GM23338 (cell line): Measurements from ENCODE around the gene APMAP. TPM values are rescaled to one million over a fixed set of nuclear protein-coding genes. Genes with fewer than 3 reads are reported as not detected.
"Not testable (repeated sequence)": the region's sequence is repeated elsewhere in the genome, so short reads cannot be mapped to it uniquely, and the experiment has no call there.

Experiments
- ATAC-seq: fragments of 200-7000 bp; cut with Tn5 transposase; 3 replicates; pipeline ENCODE4 v1.9.1; 2020
- DNase-seq: peaks from one replicate; pipeline ENCODE4 v3.0.0-alpha.2; 2015; ENCODE audit warnings: low spot score
- H2AFZ ChIP-seq: fragments of 200-600 bp; sonication (generic); 2 replicates; pipeline ENCODE4 v1.8.0; 2016; ENCODE audit warnings: antibody characterized with exemption, mild to moderate bottlenecking, moderate library complexity
- H3F3A ChIP-seq: fragments of 200-600 bp; sonication (generic); replicated peaks from 2 replicates; pipeline ENCODE4 v1.8.0; 2017; ENCODE audit warnings: antibody characterized with exemption, mixed run types, low read depth
- H3K27ac ChIP-seq: fragments of 200-600 bp; sonication (generic); 2 replicates; pipeline ENCODE4 v1.6.1; 2016; ENCODE audit warnings: low read depth
- H3K27me3 ChIP-seq: fragments of 200-600 bp; sonication (generic); 2 replicates; pipeline ENCODE4 v1.8.0; 2016; ENCODE audit warnings: mild to moderate bottlenecking, mixed run types, moderate library complexity; ENCODE audit not compliant: insufficient read depth
- H3K36me3 ChIP-seq: fragments of 200-600 bp; sonication (generic); 2 replicates; pipeline ENCODE4 v1.8.0; 2016; ENCODE audit warnings: mild to moderate bottlenecking; ENCODE audit not compliant: insufficient read depth
- H3K4me1 ChIP-seq: fragments of 200-600 bp; sonication (generic); 2 replicates; pipeline ENCODE4 v1.8.0; 2016; ENCODE audit warnings: mild to moderate bottlenecking, moderate library complexity; ENCODE audit not compliant: insufficient read depth
- H3K4me2 ChIP-seq: fragments of 200-600 bp; sonication (generic); 2 replicates; pipeline ENCODE4 v1.7.1; 2017; ENCODE audit warnings: mixed run types
- H3K4me3 ChIP-seq: fragments of 200-600 bp; sonication (generic); 2 replicates; pipeline ENCODE4 v1.6.1; 2016; ENCODE audit warnings: mixed run types
- H3K79me2 ChIP-seq: fragments of 200-600 bp; sonication (generic); replicated peaks from 2 replicates; pipeline ENCODE4 v1.8.0; 2017; ENCODE audit warnings: mild to moderate bottlenecking; ENCODE audit not compliant: insufficient read depth
- H3K9me2 ChIP-seq: fragments of 200-600 bp; sonication (generic); 2 replicates; pipeline ENCODE4 v1.8.0; 2017; ENCODE audit not compliant: insufficient read depth
- H4K20me1 ChIP-seq: fragments of 200-600 bp; sonication (generic); replicated peaks from 2 replicates; pipeline ENCODE4 v1.8.0; 2017; ENCODE audit warnings: mild to moderate bottlenecking; ENCODE audit not compliant: insufficient read depth
- H3K27ac Mint-ChIP-seq: 2 replicates; pipeline ENCODE4 v1.8.0; 2020; ENCODE audit warnings: inconsistent platforms, mild to moderate bottlenecking, moderate library complexity, mixed read lengths
- H3K27me3 Mint-ChIP-seq: 3 replicates; pipeline ENCODE4 v1.8.0; 2022; ENCODE audit warnings: low read depth, mild to moderate bottlenecking, moderate library complexity, mixed read lengths, inconsistent platforms; ENCODE audit not compliant: insufficient read depth, poor library complexity
- H3K36me3 Mint-ChIP-seq: 3 replicates; pipeline ENCODE4 v1.8.0; 2021; ENCODE audit warnings: low read depth, mild to moderate bottlenecking, inconsistent platforms, moderate library complexity, mixed read lengths
- H3K4me1 Mint-ChIP-seq: 3 replicates; pipeline ENCODE4 v1.8.0; 2020; ENCODE audit warnings: mild to moderate bottlenecking, inconsistent platforms, mixed read lengths
- H3K4me3 Mint-ChIP-seq: 3 replicates; pipeline ENCODE4 v1.8.0; 2021; ENCODE audit warnings: moderate library complexity, mild to moderate bottlenecking, inconsistent platforms, mixed read lengths
- H3K9me3 Mint-ChIP-seq: 3 replicates; pipeline ENCODE4 v1.8.0; 2020; ENCODE audit warnings: moderate library complexity, mild to moderate bottlenecking, inconsistent platforms, mixed read lengths
- CREB1 ChIP-seq: fragments of 250-450 bp; sonication (Bioruptor Pico); IDR thresholded peaks from 2 replicates; pipeline ENCODE4 v1.5.0; 2020; ENCODE audit warnings: low read depth, mild to moderate bottlenecking, moderate library complexity
- EZH2phosphoT487 ChIP-seq: fragments of 200-600 bp; sonication (generic); IDR thresholded peaks from one replicate; pipeline ENCODE4 v1.8.1; 2018; ENCODE audit warnings: antibody characterized with exemption; ENCODE audit not compliant: unreplicated experiment
- JUNB ChIP-seq: IDR thresholded peaks from one replicate; pipeline ENCODE4 v1.6.1; 2016; ENCODE audit warnings: antibody characterized with exemption; ENCODE audit not compliant: unreplicated experiment
- NANOG ChIP-seq: IDR thresholded peaks from 2 replicates; pipeline ENCODE4 v1.6.1; 2016; ENCODE audit warnings: antibody characterized with exemption, borderline replicate concordance
- REST ChIP-seq: IDR thresholded peaks from one replicate; pipeline ENCODE4 v1.6.1; 2018; ENCODE audit warnings: antibody characterized with exemption; ENCODE audit not compliant: unreplicated experiment
- STAT1 ChIP-seq: IDR thresholded peaks from one replicate; pipeline ENCODE4 v1.6.1; 2016; ENCODE audit warnings: antibody characterized with exemption; ENCODE audit not compliant: unreplicated experiment
- ZNF114 ChIP-seq: fragments of 250-450 bp; sonication (Bioruptor Pico); IDR thresholded peaks from 2 replicates; pipeline ENCODE4 v1.5.0; 2020; ENCODE audit warnings: mild to moderate bottlenecking, moderate library complexity
- polyA plus RNA-seq: library from polyadenylated mRNA; unstranded; fragments of >200 nt; fragmentation: Nextera tagmentation; extraction: Ambion mirVana; gene quantifications from 2 replicates; pipeline ENCODE4 v1.2.1, GENCODE V29; 2016
- total RNA-seq: library from RNA; depleted of rRNA; stranded (reverse); fragments of >200 nt; shearing (Covaris generic); gene quantifications from 2 replicates; pipeline ENCODE4 v1.2.3, GENCODE V29; 2014

The APMAP gene
- total and polyA plus RNA-seq, 2 experiments from 2014 or later = 31.7 to 72.3 TPM

GRCh38 chr20:25005220-25005619 is 12.7 kb upstream of the APMAP start (continued):
- TF ChIP-seq REST = no peak
- no peak for TF ChIP-seq STAT1
- no peak for TF ChIP-seq NANOG
- TF ChIP-seq CREB1 (CRISPR knock-in tag) = no peak
- TF ChIP-seq ZNF114 = no peak
- TF ChIP-seq EZH2phosphoT487 = no peak

- H3K4me3 Mint-ChIP-seq = no peak overlapping the region
- no peak for ATAC-seq
Measured at GRCh38 chr20:25003002-25003401, 10.5 kb upstream of the APMAP start.

GRCh38 chr20:25001323-25001722 is 8.8 kb upstream of the APMAP start:
- not testable (repeated sequence) for H3K79me2 ChIP-seq, DNase-seq, H3K4me3 ChIP-seq, H3K4me1 Mint-ChIP-seq, H3K27ac ChIP-seq, H3K9me3 Mint-ChIP-seq, H3F3A ChIP-seq, H4K20me1 ChIP-seq, ATAC-seq, H3K36me3 Mint-ChIP-seq, H2AFZ ChIP-seq, H3K4me2 ChIP-seq, H3K27me3 Mint-ChIP-seq, H3K36me3 ChIP-seq, H3K9me2 ChIP-seq, H3K27ac Mint-ChIP-seq, H3K27me3 ChIP-seq, H3K4me3 Mint-ChIP-seq, H3K4me1 ChIP-seq

More at GRCh38 chr20:25003002-25003401, 10.5 kb upstream of the APMAP start:
- Histone ChIP-seq H4K20me1 (no peaks in the 10 kb centered on the region), H3K4me2 (no peak overlapping the region), H2AFZ (no peak overlapping the region), H3K9me2 (no peaks in the 10 kb centered on the region), H3K4me3 (no peak overlapping the region), H3K27me3 (no peaks in the 10 kb centered on the region), H3F3A (no peaks in the 10 kb centered on the region), H3K36me3 (no peaks in the 10 kb centered on the region), H3K27ac (no peak overlapping the region), H3K79me2 (no peaks in the 10 kb centered on the region), H3K4me1 (no peaks in the 10 kb centered on the region)
- peaks cover 3% of the 10 kb centered on the region; the same call in 1 of the 3 replicates for H3K9me3 Mint-ChIP-seq
- no peaks in the 10 kb centered on the region for H3K4me1 Mint-ChIP-seq
- H3K27me3 Mint-ChIP-seq = peaks cover 7% of the 10 kb centered on the region
- H3K27ac Mint-ChIP-seq = no peak overlapping the region
- H3K36me3 Mint-ChIP-seq = no peaks in the 10 kb centered on the region
- no peak for TF ChIP-seq JUNB
- DNase-seq = no peak
